Lung (tissue), 12 donors: ENCODE measurements around the gene IFIT2. TPM values are rescaled to one million over a fixed set of nuclear protein-coding genes. Genes with fewer than 3 reads are reported as not detected.
A peak's percentile ranks its signal among the peaks of the same experiment; 100 is the strongest.

ENCODE experiments used
- ATAC-seq: fragments of 200-7000 bp; cut with Tn5 transposase; one replicate; pipeline ENCODE4 v1.9.1; 2020; ENCODE audit warnings: moderate number of reproducible peaks; ENCODE audit not compliant: insufficient read depth, low FRiP score
- DNase-seq, 3 donors: peaks; one replicate each; pipeline ENCODE4 v3.0.0-alpha.2; 2013 to 2017
- H3K27ac ChIP-seq, 2 donors: one replicate each; pipeline ENCODE4 v1.5.1; 2013; ENCODE audit warnings: mild to moderate bottlenecking in 2 of 2, moderate library complexity in 2 of 2, control low read depth in 1 of 2, inconsistent platforms in 1 of 2, low read depth in 1 of 2, low read length in 1 of 2
- H3K27me3 ChIP-seq, 3 donors: one replicate each; pipeline ENCODE4 v1.5.1; 2013; ENCODE audit warnings: low read length in 2 of 3; ENCODE audit not compliant: control insufficient read depth in 3 of 3, insufficient read depth in 3 of 3
- H3K36me3 ChIP-seq, 4 donors: one replicate each; pipeline ENCODE4 v1.5.1; 2013; ENCODE audit warnings: low read length in 4 of 4, mild to moderate bottlenecking in 1 of 4, moderate library complexity in 1 of 4; ENCODE audit not compliant: control insufficient read depth in 4 of 4, insufficient read depth in 4 of 4
- H3K4me1 ChIP-seq, 5 donors: one replicate each; pipeline ENCODE4 v1.5.1; 2013; ENCODE audit warnings: low read length in 5 of 5, mild to moderate bottlenecking in 2 of 5, moderate library complexity in 1 of 5; ENCODE audit not compliant: control insufficient read depth in 5 of 5, insufficient read depth in 5 of 5
- H3K4me3 ChIP-seq: one replicate; pipeline ENCODE4 v1.5.1; 2013; ENCODE audit warnings: mild to moderate bottlenecking, control low read depth, moderate library complexity
- H3K9ac ChIP-seq, 2 donors: one replicate each; pipeline ENCODE4 v1.5.1; 2013; ENCODE audit warnings: low read length in 2 of 2, control low read depth in 1 of 2; ENCODE audit not compliant: insufficient read depth in 1 of 2
- H3K9me3 ChIP-seq, 4 donors: one replicate each; pipeline ENCODE4 v1.5.1; 2013; ENCODE audit warnings: low read length in 3 of 4, mild to moderate bottlenecking in 1 of 4, moderate library complexity in 1 of 4; ENCODE audit not compliant: control insufficient read depth in 4 of 4, insufficient read depth in 3 of 4
- WGBS, 2 donors: extraction: QIAGEN DNeasy Blood & Tissue Kit; methylation state at CpG; one replicate each; pipeline ENCODE4 v1.1.7; 2013; 5-methylcytosine and 5-hydroxymethylcytosine counted together
- polyA plus RNA-seq, 2 donors: library from polyadenylated mRNA; stranded (reverse); fragments of 200-250 nt; gene quantifications; one replicate each; pipeline ENCODE4 v1.2.1, GENCODE V29; 2013
- total RNA-seq, 2 donors: library from RNA; depleted of rRNA in 1 of 2; stranded (reverse); fragments of >200 nt in 1 of 2; gene quantifications; one replicate each; pipeline ENCODE4 v1.2.1, GENCODE V29; 2014 to 2021
- TF ChIP-seq, protein P1 (sequence below): IDR thresholded peaks from 2 replicates; pipeline ENCODE4 v1.5.1; 2012; ENCODE audit warnings: mild to moderate bottlenecking; ENCODE audit errors: control extremely low read depth, extremely low read depth
- donor health status: control.
- donor health status: control.
- donor health status: Bipolar disorder and iron deficiency.
- donor health status: healthy.
- donor health status: DM: yes; HTN: yes; CAD: no.

IFIT2 gene
- total and polyA plus RNA-seq, 4 donors: 8.1 to 17.8 (median 14.1) TPM

DNA sequence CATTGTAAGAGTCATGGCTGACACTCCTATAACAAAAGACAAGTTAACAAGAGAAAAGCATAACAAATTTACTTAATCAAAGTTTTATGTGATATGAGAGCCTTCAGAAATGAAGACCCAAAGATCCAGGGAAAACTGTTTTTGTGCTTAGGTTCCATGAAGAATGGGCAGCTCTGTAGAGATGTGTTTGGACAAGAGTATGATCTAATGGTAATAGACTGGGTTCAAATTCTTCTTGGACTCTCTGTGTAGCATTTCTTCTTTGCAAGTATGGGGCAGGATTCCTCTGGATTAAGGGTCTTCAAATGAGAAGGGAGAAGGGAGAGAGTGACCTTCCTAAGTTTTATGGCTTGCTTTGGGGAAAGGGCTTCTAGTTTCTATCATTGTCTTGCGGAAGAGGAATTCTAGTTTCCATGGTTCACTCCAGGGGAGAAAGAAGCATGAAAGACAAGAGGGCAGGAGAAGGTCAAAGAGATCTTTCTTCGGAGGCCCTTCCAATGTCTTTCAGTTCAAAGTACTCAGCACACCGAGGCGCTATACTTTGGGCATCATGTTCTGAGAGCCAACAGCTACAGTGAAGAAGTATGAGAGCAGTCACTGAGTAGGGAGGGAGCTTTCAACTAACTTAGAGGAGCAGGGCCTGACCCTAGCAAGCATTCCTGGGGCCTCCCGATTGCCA, 41.4 kb downstream of the IFIT2 start:
- ATAC-seq: no peak

DNA sequence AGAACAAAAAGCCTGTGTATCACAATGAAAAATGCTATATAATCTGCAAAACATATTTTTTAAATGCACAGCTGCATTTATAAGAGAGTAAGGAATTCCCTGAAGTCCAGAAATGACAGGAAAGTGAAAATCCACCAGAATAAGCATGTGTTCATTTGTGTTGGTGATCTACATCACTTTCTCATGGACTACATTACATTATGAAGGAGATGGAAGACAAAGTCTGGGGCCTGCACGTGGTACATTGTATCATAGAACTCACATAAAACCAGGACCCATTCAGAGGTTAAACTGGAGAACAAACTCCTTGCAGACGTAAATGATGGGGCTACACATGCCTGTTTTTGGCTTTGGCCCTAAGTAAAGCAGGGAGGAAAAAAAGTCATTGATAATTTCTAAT, 42.3 kb downstream of the IFIT2 start:
- no peaks in the 10 kb centered on the region for H3K27me3 ChIP-seq
- H3K9ac ChIP-seq: no peak overlapping the region
- DNase-seq (no peak), ATAC-seq (no peak)
- no peaks in the 10 kb centered on the region for H3K9me3 ChIP-seq
- H3K4me1 ChIP-seq: peaks cover 5 to 23% (median 20%) of the 10 kb centered on the region in 5 donors
- TF ChIP-seq, protein P1, sequence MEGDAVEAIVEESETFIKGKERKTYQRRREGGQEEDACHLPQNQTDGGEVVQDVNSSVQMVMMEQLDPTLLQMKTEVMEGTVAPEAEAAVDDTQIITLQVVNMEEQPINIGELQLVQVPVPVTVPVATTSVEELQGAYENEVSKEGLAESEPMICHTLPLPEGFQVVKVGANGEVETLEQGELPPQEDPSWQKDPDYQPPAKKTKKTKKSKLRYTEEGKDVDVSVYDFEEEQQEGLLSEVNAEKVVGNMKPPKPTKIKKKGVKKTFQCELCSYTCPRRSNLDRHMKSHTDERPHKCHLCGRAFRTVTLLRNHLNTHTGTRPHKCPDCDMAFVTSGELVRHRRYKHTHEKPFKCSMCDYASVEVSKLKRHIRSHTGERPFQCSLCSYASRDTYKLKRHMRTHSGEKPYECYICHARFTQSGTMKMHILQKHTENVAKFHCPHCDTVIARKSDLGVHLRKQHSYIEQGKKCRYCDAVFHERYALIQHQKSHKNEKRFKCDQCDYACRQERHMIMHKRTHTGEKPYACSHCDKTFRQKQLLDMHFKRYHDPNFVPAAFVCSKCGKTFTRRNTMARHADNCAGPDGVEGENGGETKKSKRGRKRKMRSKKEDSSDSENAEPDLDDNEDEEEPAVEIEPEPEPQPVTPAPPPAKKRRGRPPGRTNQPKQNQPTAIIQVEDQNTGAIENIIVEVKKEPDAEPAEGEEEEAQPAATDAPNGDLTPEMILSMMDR: no peak
- peaks cover 3 to 11% (median 6%) of the 10 kb centered on the region in 4 donors for H3K36me3 ChIP-seq
- 76 to 83% methylated on average over 2 of the region's 2 CpGs for WGBS, 2 donors
- no peak overlapping the region for H3K27ac ChIP-seq
- no peak overlapping the region for H3K4me3 ChIP-seq

More for the DNA sequence above, 41.4 kb downstream of the IFIT2 start:
- no peak for DNase-seq
- H3K27me3 ChIP-seq: no peaks in the 10 kb centered on the region
- no peak overlapping the region for H3K9ac ChIP-seq
- 84 to 92% methylated on average over 5 of the region's 5 CpGs for WGBS, 2 donors
- H3K36me3 ChIP-seq: peaks cover 11 to 20% (median 14%) of the 10 kb centered on the region in 4 donors
- peak overlapping the region in 1 of 2 donors; percentile 52 for H3K27ac ChIP-seq
- no peak overlapping the region for H3K4me3 ChIP-seq
- no peaks in the 10 kb centered on the region for H3K9me3 ChIP-seq
- peaks cover 6 to 16% (median 11%) of the 10 kb centered on the region in 5 donors for H3K4me1 ChIP-seq
- TF ChIP-seq, protein P1: no peak

DNA sequence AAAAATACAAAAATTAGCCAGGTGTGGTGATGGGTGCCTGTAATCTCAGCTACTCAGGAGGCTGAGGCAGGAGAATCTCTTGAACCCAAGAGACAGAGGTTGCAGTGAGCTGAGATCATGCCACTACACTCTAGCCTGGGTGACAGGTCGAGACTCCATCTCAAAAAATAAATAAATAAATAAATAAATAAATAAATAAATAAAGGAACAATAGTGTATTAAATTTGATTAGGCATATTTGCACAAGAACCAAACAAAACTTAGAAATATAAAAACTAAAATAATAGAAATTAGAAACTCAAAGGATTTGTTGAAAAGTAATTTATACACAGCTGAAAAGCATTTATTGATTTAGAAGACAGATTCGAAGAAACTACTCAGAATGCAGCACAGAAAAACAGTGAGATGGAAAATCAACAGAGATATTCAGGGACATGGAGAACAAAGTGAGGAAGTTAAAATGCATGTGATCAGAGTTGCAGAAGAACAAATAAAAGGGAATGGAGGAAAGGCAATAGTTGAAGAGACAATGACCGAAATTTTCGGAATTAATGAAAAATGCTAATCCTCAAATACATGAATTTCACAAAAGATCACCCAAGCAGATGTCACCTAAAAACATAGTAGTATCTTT, 43.6 kb downstream of the IFIT2 start:
- 88 to 91% methylated on average over 4 of the region's 4 CpGs for whole genome bisulfite sequencing, 2 donors
- no peak for DNase-seq
- Histone ChIP-seq H3K27ac (no peak overlapping the region), H3K27me3 (no peaks in the 10 kb centered on the region), H3K9me3 (no peaks in the 10 kb centered on the region), H3K4me1 (peaks cover 7 to 33% (median 20%) of the 10 kb centered on the region in 5 donors), H3K36me3 (peaks cover 0 to 2% (median under 1%) of the 10 kb centered on the region in 4 donors), H3K4me3 (no peak overlapping the region), H3K9ac (no peak overlapping the region)
- ATAC-seq: no peak
- TF ChIP-seq, protein P1: no peak
